B cell (primary cell): Measurements from ENCODE around the gene GALNT18.

Experiments used
- EZH2 ChIP-seq: IDR thresholded peaks from 2 replicates; pipeline ENCODE4 v1.6.1; 2012; ENCODE audit warnings: borderline replicate concordance, low read depth, mild to moderate bottlenecking, moderate library complexity, low read length; ENCODE audit not compliant: insufficient read depth, poor library complexity, severe bottlenecking
- TF ChIP-seq, protein P1 (sequence below): fragments of 200-600 bp; IDR thresholded peaks from one replicate; pipeline ENCODE4 v1.8.0; 2022; ENCODE audit warnings: antibody characterized with exemption, mild to moderate bottlenecking

DNA sequence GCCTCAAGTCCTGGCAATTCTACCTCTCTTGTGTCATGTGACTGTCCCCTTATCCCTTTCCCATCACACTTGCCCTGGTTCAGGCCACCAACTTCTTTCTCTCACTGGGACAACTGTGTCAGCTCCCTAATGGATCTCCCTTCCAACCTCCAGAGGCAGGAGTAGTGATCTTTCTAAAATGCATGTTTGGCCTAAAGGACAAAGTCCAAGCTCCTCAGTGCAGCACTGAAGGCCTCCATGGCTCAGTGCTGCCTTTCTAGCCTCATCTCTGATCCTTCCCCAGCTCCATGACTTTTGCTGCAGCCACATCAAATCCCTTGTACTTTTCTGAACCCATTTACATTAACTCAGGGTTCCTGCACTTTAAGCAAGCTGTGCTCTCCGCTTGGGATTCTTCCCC, 349.6 kb downstream of the GALNT18 start:
- TF ChIP-seq, protein P1, sequence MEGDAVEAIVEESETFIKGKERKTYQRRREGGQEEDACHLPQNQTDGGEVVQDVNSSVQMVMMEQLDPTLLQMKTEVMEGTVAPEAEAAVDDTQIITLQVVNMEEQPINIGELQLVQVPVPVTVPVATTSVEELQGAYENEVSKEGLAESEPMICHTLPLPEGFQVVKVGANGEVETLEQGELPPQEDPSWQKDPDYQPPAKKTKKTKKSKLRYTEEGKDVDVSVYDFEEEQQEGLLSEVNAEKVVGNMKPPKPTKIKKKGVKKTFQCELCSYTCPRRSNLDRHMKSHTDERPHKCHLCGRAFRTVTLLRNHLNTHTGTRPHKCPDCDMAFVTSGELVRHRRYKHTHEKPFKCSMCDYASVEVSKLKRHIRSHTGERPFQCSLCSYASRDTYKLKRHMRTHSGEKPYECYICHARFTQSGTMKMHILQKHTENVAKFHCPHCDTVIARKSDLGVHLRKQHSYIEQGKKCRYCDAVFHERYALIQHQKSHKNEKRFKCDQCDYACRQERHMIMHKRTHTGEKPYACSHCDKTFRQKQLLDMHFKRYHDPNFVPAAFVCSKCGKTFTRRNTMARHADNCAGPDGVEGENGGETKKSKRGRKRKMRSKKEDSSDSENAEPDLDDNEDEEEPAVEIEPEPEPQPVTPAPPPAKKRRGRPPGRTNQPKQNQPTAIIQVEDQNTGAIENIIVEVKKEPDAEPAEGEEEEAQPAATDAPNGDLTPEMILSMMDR = no peak
- TF ChIP-seq EZH2 = no peak
